ENCODE measurements around the gene CDK6.
"Not testable (repeated sequence)": the region's sequence is repeated elsewhere in the genome, so short reads cannot be mapped to it uniquely, and the experiment has no call there.

CDK6 gene

GRCh38 chr7:92748495-92748894 lies 87.9 kb downstream of the CDK6 start:
- H3K4me3 ChIP-seq (ENCODE audit: low read length) = no peak overlapping the region
- no peak for DNase-seq (ENCODE audit: low read depth)
- TF ChIP-seq, protein P1, sequence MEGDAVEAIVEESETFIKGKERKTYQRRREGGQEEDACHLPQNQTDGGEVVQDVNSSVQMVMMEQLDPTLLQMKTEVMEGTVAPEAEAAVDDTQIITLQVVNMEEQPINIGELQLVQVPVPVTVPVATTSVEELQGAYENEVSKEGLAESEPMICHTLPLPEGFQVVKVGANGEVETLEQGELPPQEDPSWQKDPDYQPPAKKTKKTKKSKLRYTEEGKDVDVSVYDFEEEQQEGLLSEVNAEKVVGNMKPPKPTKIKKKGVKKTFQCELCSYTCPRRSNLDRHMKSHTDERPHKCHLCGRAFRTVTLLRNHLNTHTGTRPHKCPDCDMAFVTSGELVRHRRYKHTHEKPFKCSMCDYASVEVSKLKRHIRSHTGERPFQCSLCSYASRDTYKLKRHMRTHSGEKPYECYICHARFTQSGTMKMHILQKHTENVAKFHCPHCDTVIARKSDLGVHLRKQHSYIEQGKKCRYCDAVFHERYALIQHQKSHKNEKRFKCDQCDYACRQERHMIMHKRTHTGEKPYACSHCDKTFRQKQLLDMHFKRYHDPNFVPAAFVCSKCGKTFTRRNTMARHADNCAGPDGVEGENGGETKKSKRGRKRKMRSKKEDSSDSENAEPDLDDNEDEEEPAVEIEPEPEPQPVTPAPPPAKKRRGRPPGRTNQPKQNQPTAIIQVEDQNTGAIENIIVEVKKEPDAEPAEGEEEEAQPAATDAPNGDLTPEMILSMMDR (conservative IDR thresholded peaks at IDR 0.05; ENCODE audit: low read depth, low read length) = no peak

DNA sequence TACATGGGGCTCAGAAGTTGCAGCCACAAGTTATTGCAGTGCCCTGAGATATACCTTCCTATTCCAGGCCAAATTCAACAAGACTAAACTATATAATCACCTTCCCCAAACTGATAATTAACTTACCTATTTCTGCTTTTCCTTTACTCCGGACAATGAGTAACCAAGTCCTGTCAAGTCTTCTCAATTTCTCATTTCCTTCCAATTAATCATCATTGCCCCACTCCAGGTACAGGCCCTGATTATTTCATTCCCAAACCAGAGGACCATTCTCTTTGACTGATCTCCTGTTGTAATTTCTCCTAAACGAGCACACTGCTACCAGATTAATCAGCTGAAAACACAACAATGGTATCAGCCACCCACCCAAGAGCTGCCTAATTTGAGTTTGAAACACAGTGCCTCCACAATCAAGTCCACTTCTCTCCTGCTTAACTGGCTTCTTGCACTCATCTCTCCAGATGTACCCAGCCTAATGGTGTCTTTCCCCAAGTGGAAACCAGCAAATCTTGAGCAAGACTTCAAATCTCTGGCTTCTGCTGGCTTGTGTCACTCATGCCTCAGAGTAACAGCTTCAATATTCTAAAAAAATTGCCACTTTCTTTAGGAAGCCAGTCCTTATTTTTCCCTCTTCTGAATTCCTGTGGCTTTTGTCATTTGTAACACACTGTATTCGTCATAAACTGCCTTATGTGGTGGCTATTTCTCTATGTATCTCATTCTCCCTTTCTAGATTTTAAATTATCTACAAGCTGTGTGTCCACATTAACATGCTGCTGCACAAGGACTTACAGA lies 89.1 kb downstream of the CDK6 start:
- DNase-seq (ENCODE audit: low read depth) = no peak
- no peak overlapping the region for H3K4me3 ChIP-seq (ENCODE audit: low read length)
- TF ChIP-seq, protein P1 (conservative IDR thresholded peaks at IDR 0.05; ENCODE audit: low read depth, low read length) = no peak

DNA sequence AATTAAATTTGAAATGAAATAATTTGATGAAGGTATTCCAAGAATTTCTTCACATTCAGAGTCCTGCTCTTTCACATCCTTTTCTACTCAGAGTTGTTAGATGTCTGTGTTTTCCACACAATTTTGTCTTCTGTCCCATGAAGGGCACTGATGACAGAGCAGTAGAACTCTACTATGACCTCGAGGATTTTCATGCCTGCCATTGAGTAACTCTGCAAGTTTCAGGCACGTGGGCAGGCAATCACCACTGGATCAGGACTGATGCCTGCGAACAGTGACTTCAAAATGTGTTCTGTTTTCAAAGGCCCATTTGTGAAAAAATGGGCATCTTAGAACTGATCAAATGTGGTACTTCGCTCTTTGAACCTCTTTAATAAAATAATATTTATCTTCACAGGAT lies 91.1 kb downstream of the CDK6 start:
- DNase-seq (ENCODE audit: low read depth) = no peak
- no peak overlapping the region for H3K4me3 ChIP-seq (ENCODE audit: low read length)
- TF ChIP-seq, protein P1 (conservative IDR thresholded peaks at IDR 0.05; ENCODE audit: low read depth, low read length) = no peak

- DNase-seq (ENCODE audit: low read depth); H3K4me3 ChIP-seq (ENCODE audit: low read length): not testable (repeated sequence)
These were observed 92.2 kb downstream of the CDK6 start for GRCh38 chr7:92744180-92744579.

DNA sequence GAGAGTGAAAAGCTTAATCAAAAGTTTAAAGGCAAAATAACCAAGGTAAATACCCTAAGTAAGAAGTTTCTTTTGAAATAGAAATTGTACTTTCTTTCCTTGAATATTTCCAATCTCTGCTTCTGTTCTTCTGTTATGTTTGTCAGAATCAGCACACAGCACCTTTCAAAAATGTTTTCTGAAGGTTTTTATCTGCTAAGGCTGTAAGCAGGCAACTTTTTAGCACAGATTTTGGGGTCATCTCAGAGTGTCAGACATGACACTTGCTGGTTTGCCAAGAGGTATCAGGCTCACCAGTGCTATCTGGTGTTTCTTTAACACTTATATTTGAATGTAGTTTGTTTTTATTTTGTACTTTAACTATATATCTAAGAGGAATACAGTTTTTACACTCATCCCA lies 94.2 kb downstream of the CDK6 start:
- TF ChIP-seq, protein P1 (conservative IDR thresholded peaks at IDR 0.05; ENCODE audit: low read depth, low read length) = no peak
- no peak overlapping the region for H3K4me3 ChIP-seq (ENCODE audit: low read length)
- DNase-seq (ENCODE audit: low read depth) = no peak

DNA sequence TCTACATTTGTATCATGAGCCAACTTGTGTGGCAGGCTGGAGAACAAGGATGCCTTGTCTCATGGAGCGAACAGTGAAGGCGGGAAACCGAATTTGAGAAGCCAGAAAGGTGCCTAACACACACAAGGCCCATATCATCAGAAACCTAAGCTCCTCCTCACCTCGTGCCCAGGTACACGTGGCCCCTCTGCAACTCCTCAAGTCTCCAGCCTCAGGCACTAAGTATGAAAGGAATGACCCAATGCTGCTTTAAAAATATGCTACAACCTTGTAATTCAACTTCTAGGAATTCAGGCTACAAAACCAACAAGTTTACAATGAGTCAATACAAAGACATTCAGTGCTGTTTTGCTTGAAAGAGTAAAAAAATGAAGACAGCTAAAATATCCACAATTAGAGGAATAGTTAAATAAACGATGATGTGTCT lies 95.7 kb downstream of the CDK6 start:
- TF ChIP-seq, protein P1 (conservative IDR thresholded peaks at IDR 0.05; ENCODE audit: low read depth, low read length) = no peak
- DNase-seq (ENCODE audit: low read depth) = peak; percentile 87
- H3K4me3 ChIP-seq (ENCODE audit: low read length) = no peak overlapping the region

- H3K4me3 ChIP-seq (ENCODE audit: low read length) = no peak overlapping the region
- DNase-seq (ENCODE audit: low read depth) = no peak
- TF ChIP-seq, protein P1 (conservative IDR thresholded peaks at IDR 0.05; ENCODE audit: low read depth, low read length) = no peak
These were observed 96.2 kb downstream of the CDK6 start for GRCh38 chr7:92740134-92740533.

All from retinal pigment epithelial cell (primary cell).